CD14-positive monocyte (primary cell): ENCODE results near the gene JAM3. TPM values are rescaled to one million over a fixed set of nuclear protein-coding genes. Genes with fewer than 3 reads are reported as not detected.

Source experiments
- DNase-seq, 3 donors: peaks; one replicate each; pipeline ENCODE4 v3.0.0-alpha.2; 2011 to 2022
- H2AFZ ChIP-seq: 2 replicates; pipeline ENCODE4 v1.6.0; 2012; ENCODE audit warnings: mild to moderate bottlenecking, low read depth, low read length, inconsistent platforms; ENCODE audit not compliant: insufficient read depth, poor library complexity, severe bottlenecking
- H3K27ac ChIP-seq, 2 donors: 1 replicate in 1 of 2; 2 replicates in 1 of 2; pipeline ENCODE4 v1.5.1; 2012 to 2013; ENCODE audit warnings: low read length in 2 of 2, control low read depth in 1 of 2, inconsistent platforms in 1 of 2, low read depth in 1 of 2, mild to moderate bottlenecking in 1 of 2
- H3K27me3 ChIP-seq, 2 donors: one replicate each; pipeline versions ENCODE4 v1.6.0 to v1.6.1; 2011 to 2013; ENCODE audit warnings: low read length in 2 of 2; ENCODE audit not compliant: control insufficient read depth in 2 of 2, insufficient read depth in 2 of 2
- H3K36me3 ChIP-seq, 2 donors: replicated peaks in 1 of 2; 1 replicate in 1 of 2; 2 replicates in 1 of 2; pipeline versions ENCODE4 v1.5.1 to v1.6.1; 2012 to 2013; ENCODE audit warnings: low read length in 2 of 2, control low read depth in 1 of 2, inconsistent platforms in 1 of 2, mild to moderate bottlenecking in 1 of 2; ENCODE audit not compliant: insufficient read depth in 2 of 2, control insufficient read depth in 1 of 2
- H3K4me1 ChIP-seq, 2 donors: 1 replicate in 1 of 2; 2 replicates in 1 of 2; pipeline versions ENCODE4 v1.5.1 to v1.6.1; 2012 to 2013; ENCODE audit warnings: low read length in 2 of 2, control low read depth in 1 of 2, inconsistent platforms in 1 of 2, mild to moderate bottlenecking in 1 of 2, moderate library complexity in 1 of 2; ENCODE audit not compliant: insufficient read depth in 2 of 2, control insufficient read depth in 1 of 2
- H3K4me2 ChIP-seq: replicated peaks from 2 replicates; pipeline ENCODE3; 2012; ENCODE audit warnings: low read length, moderate library complexity, mild to moderate bottlenecking; ENCODE audit not compliant: poor library complexity, severe bottlenecking; ENCODE audit errors: extremely low read depth
- H3K4me3 ChIP-seq, 3 experiments: fragments of 200-600 bp in 1 of 3; sonication (generic) in 1 of 3; replicated peaks in 1 of 3; 1 replicate in 2 of 3; 2 replicates in 1 of 3; pipeline ENCODE4 v1.5.1; 2011 to 2013; ENCODE audit warnings: low read length in 3 of 3, mild to moderate bottlenecking in 3 of 3, control low read depth in 2 of 3, low read depth in 2 of 3, inconsistent platforms in 1 of 3, moderate library complexity in 1 of 3
- H3K79me2 ChIP-seq: 2 replicates; pipeline ENCODE4 v1.6.0; 2012; ENCODE audit warnings: mild to moderate bottlenecking, control low read depth, inconsistent platforms, low read length, moderate library complexity; ENCODE audit not compliant: insufficient read depth
- H3K9ac ChIP-seq: 2 replicates; pipeline ENCODE4 v1.6.0; 2017; ENCODE audit warnings: low read length, mild to moderate bottlenecking; ENCODE audit not compliant: insufficient read depth, poor library complexity, severe bottlenecking
- H3K9me3 ChIP-seq, 2 donors: replicated peaks in 1 of 2; 1 replicate in 1 of 2; 2 replicates in 1 of 2; pipeline versions ENCODE4 v1.5.1 to v1.6.1; 2012 to 2013; ENCODE audit warnings: low read length in 2 of 2, control low read depth in 1 of 2; ENCODE audit not compliant: control insufficient read depth in 1 of 2, insufficient read depth in 1 of 2
- H4K20me1 ChIP-seq: 2 replicates; pipeline ENCODE4 v1.6.0; 2012; ENCODE audit warnings: mild to moderate bottlenecking, low read length, control low read depth, moderate library complexity; ENCODE audit not compliant: insufficient read depth
- H3K27ac Mint-ChIP-seq, 7 donors: one replicate each; pipeline ENCODE4 v1.8.0; 2020; ENCODE audit warnings: mild to moderate bottlenecking in 7 of 7, mixed read lengths in 7 of 7, moderate library complexity in 6 of 7, inconsistent platforms in 2 of 7
- H3K27me3 Mint-ChIP-seq, 3 donors: one replicate each; pipeline ENCODE4 v1.8.0; 2021 to 2022; ENCODE audit warnings: low read depth in 3 of 3, mild to moderate bottlenecking in 3 of 3, mixed read lengths in 3 of 3, moderate library complexity in 3 of 3, inconsistent platforms in 1 of 3
- H3K36me3 Mint-ChIP-seq, 2 donors: one replicate each; pipeline ENCODE4 v1.8.0; 2020; ENCODE audit warnings: mixed read lengths in 2 of 2, inconsistent platforms in 1 of 2, mild to moderate bottlenecking in 1 of 2
- H3K4me1 Mint-ChIP-seq: one replicate; pipeline ENCODE4 v1.8.0; 2020; ENCODE audit warnings: mild to moderate bottlenecking, mixed read lengths
- H3K4me3 Mint-ChIP-seq, 2 donors: one replicate each; pipeline ENCODE4 v1.8.0; 2020; ENCODE audit warnings: mild to moderate bottlenecking in 2 of 2, mixed read lengths in 2 of 2, moderate library complexity in 1 of 2
- H3K9me3 Mint-ChIP-seq, 7 donors: one replicate each; pipeline ENCODE4 v1.8.0; 2020 to 2022; ENCODE audit warnings: mixed read lengths in 7 of 7, mild to moderate bottlenecking in 6 of 7, moderate library complexity in 6 of 7, inconsistent platforms in 2 of 7
- WGBS: methylation state at CpG from one replicate; pipeline ENCODE4 v1.1.5; 2013; ENCODE audit warnings: missing lambda C conversion rate; ENCODE audit not compliant: insufficient coverage; 5-methylcytosine and 5-hydroxymethylcytosine counted together
- intact Hi-C, 2 donors: fragments of 100-400 bp; cut with micrococcal nuclease; formaldehyde crosslinking; loops; one replicate each; pipeline versions ENCODE4 v1.15.0 to v1.15.1; 2023
- polyA plus RNA-seq, 3 donors: library from polyadenylated mRNA; depleted of rRNA in 1 of 3; unstranded in 2 of 3; stranded (reverse) in 1 of 3; fragments of 300-500 nt in 2 of 3; fragments of >200 nt in 1 of 3; fragmentation: Illumina TruSeq in 2 of 3; gene quantifications; 1 replicate in 2 of 3; 2 replicates in 1 of 3; pipeline ENCODE4 v1.2.3, GENCODE V29; 2012 to 2021
- TF ChIP-seq, protein P1 (sequence below): fragments of 200-600 bp; IDR thresholded peaks from one replicate; pipeline ENCODE4 v1.8.0; 2022; ENCODE audit warnings: antibody characterized with exemption, mild to moderate bottlenecking

Gene JAM3
- polyA plus RNA-seq, 3 donors: 0.03 to 0.25 (median 0.12) TPM

GRCh38 chr11:134171951-134172350 is 103.1 kb downstream of the JAM3 start:
- Histone ChIP-seq H3K4me1 (no peaks in the 10 kb centered on the region), H3K4me3 (no peak overlapping the region), H3K36me3 (peaks cover 68 to 94% of the 10 kb centered on the region in 2 donors), H2AFZ (no peak overlapping the region), H3K9me3 (no peaks in the 10 kb centered on the region), H3K27ac (no peak overlapping the region), H3K9ac (no peak overlapping the region), H3K27me3 (no peaks in the 10 kb centered on the region), H4K20me1 (no peaks in the 10 kb centered on the region), H3K79me2 (no peaks in the 10 kb centered on the region), H3K4me2 (no peak overlapping the region)
- Mint-ChIP-seq H3K36me3 (peaks cover 80 to 96% of the 10 kb centered on the region in 2 donors), H3K4me3 (no peak overlapping the region), H3K27me3 (no peaks in the 10 kb centered on the region), H3K9me3 (peaks cover 0 to 3% (median 0%) of the 10 kb centered on the region in 7 donors), H3K27ac (peak overlapping the region in 3 of 7 donors; percentile 1 to 54 (median 32)), H3K4me1 (no peaks in the 10 kb centered on the region)
- WGBS: 96% methylated on average over 7 of the region's 10 CpGs
- TF ChIP-seq, protein P1, sequence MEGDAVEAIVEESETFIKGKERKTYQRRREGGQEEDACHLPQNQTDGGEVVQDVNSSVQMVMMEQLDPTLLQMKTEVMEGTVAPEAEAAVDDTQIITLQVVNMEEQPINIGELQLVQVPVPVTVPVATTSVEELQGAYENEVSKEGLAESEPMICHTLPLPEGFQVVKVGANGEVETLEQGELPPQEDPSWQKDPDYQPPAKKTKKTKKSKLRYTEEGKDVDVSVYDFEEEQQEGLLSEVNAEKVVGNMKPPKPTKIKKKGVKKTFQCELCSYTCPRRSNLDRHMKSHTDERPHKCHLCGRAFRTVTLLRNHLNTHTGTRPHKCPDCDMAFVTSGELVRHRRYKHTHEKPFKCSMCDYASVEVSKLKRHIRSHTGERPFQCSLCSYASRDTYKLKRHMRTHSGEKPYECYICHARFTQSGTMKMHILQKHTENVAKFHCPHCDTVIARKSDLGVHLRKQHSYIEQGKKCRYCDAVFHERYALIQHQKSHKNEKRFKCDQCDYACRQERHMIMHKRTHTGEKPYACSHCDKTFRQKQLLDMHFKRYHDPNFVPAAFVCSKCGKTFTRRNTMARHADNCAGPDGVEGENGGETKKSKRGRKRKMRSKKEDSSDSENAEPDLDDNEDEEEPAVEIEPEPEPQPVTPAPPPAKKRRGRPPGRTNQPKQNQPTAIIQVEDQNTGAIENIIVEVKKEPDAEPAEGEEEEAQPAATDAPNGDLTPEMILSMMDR: no peak
- intact Hi-C loops: no loop called here
- no peak for DNase-seq

GRCh38 chr11:134173296-134173695 is 104.4 kb downstream of the JAM3 start:
- peaks cover 74 to 98% of the 10 kb centered on the region in 2 donors for H3K36me3 ChIP-seq

More at GRCh38 chr11:134173296-134173695, 104.4 kb downstream of the JAM3 start:
- Histone ChIP-seq H3K4me1 (no peaks in the 10 kb centered on the region), H3K9ac (no peak overlapping the region), H3K4me2 (no peak overlapping the region), H3K9me3 (no peaks in the 10 kb centered on the region), H3K27me3 (no peaks in the 10 kb centered on the region), H3K4me3 (no peak overlapping the region), H3K79me2 (no peaks in the 10 kb centered on the region), H4K20me1 (no peaks in the 10 kb centered on the region), H3K27ac (no peak overlapping the region), H2AFZ (no peak overlapping the region)
- H3K4me3 Mint-ChIP-seq: no peak overlapping the region
- TF ChIP-seq, protein P1: no peak
- DNase-seq: no peak
- no peak overlapping the region for H3K27ac Mint-ChIP-seq
- no peaks in the 10 kb centered on the region for H3K4me1 Mint-ChIP-seq
- H3K9me3 Mint-ChIP-seq: no peaks in the 10 kb centered on the region
- intact Hi-C loops: no loop called here
- 97% methylated on average over 5 of the region's 5 CpGs for WGBS
- peaks cover 79 to 96% of the 10 kb centered on the region in 2 donors for H3K36me3 Mint-ChIP-seq
- no peaks in the 10 kb centered on the region for H3K27me3 Mint-ChIP-seq
